Liver (tissue), 9 donors: ENCODE measurements around the gene PDGFC. TPM values are rescaled to one million over a fixed set of nuclear protein-coding genes. Genes with fewer than 3 reads are reported as not detected.

Experiments
- DNase-seq: peaks from one replicate; pipeline ENCODE4 v3.0.0-alpha.2; 2017; ENCODE audit warnings: low spot score
- H3K27ac ChIP-seq, 2 donors: one replicate each; pipeline ENCODE4 v1.7.0; 2013; ENCODE audit warnings: inconsistent platforms in 2 of 2, low read length in 2 of 2, control low read depth in 1 of 2, low read depth in 1 of 2, mild to moderate bottlenecking in 1 of 2
- H3K27me3 ChIP-seq, 4 donors: one replicate each; pipeline versions ENCODE4 v1.6.1 to v1.7.0; 2013; ENCODE audit warnings: low read length in 3 of 4, inconsistent platforms in 1 of 4, mild to moderate bottlenecking in 1 of 4, moderate library complexity in 1 of 4; ENCODE audit not compliant: control insufficient read depth in 4 of 4, insufficient read depth in 4 of 4
- H3K36me3 ChIP-seq, 4 donors: one replicate each; pipeline versions ENCODE4 v1.6.1 to v1.7.0; 2013; ENCODE audit warnings: low read length in 3 of 4, mild to moderate bottlenecking in 3 of 4, low read depth in 1 of 4, moderate library complexity in 1 of 4; ENCODE audit not compliant: control insufficient read depth in 4 of 4, insufficient read depth in 3 of 4
- H3K4me1 ChIP-seq, 4 donors: one replicate each; pipeline versions ENCODE4 v1.6.1 to v1.7.0; 2013; ENCODE audit warnings: low read length in 3 of 4, mild to moderate bottlenecking in 3 of 4, moderate library complexity in 1 of 4; ENCODE audit not compliant: control insufficient read depth in 4 of 4, insufficient read depth in 4 of 4
- H3K4me3 ChIP-seq, 3 donors: one replicate each; pipeline versions ENCODE4 v1.6.1 to v1.7.0; 2013; ENCODE audit warnings: low read length in 3 of 3, control low read depth in 1 of 3, low read depth in 1 of 3, mild to moderate bottlenecking in 1 of 3
- H3K9ac ChIP-seq, 2 donors: one replicate each; pipeline ENCODE4 v1.7.0; 2013; ENCODE audit warnings: low read length in 2 of 2, mild to moderate bottlenecking in 2 of 2, moderate library complexity in 2 of 2, control low read depth in 1 of 2, low read depth in 1 of 2
- H3K9me3 ChIP-seq, 4 donors: one replicate each; pipeline versions ENCODE4 v1.6.1 to v1.7.0; 2013; ENCODE audit warnings: low read length in 3 of 4; ENCODE audit not compliant: control insufficient read depth in 4 of 4
- ATF3 ChIP-seq: IDR thresholded peaks from 2 replicates; pipeline ENCODE4 v1.6.1; 2016; ENCODE audit warnings: antibody characterized with exemption
- EGR1 ChIP-seq, 2 donors: IDR thresholded peaks; 2 replicates each; pipeline ENCODE4 v1.6.1; 2016 to 2018; ENCODE audit warnings: antibody characterized with exemption in 2 of 2, low read depth in 2 of 2
- FOXA1 ChIP-seq: IDR thresholded peaks from 2 replicates; pipeline ENCODE4 v1.6.1; 2016; ENCODE audit warnings: antibody characterized with exemption
- FOXA2 ChIP-seq: IDR thresholded peaks from 2 replicates; pipeline ENCODE4 v1.6.1; 2016; ENCODE audit warnings: antibody characterized with exemption
- GABPA ChIP-seq, 2 donors: IDR thresholded peaks in 1 of 2; conservative IDR thresholded peaks in 1 of 2; 2 replicates each; pipeline ENCODE4 v1.6.1; 2016; ENCODE audit warnings: antibody characterized with exemption in 2 of 2, mild to moderate bottlenecking in 1 of 2, moderate library complexity in 1 of 2
- HNF4A ChIP-seq, 2 donors: conservative IDR thresholded peaks; 2 replicates each; pipeline ENCODE4 v1.6.1; 2016; ENCODE audit warnings: antibody characterized with exemption in 2 of 2, mild to moderate bottlenecking in 2 of 2
- HNF4G ChIP-seq: IDR thresholded peaks from 2 replicates; pipeline ENCODE4 v1.6.1; 2016; ENCODE audit warnings: antibody characterized with exemption
- JUND ChIP-seq, 2 donors: IDR thresholded peaks; 2 replicates each; pipeline ENCODE4 v1.6.1; 2016; ENCODE audit warnings: antibody characterized with exemption in 2 of 2
- NR2F2 ChIP-seq: IDR thresholded peaks from 2 replicates; pipeline ENCODE4 v1.6.1; 2016; ENCODE audit warnings: antibody characterized with exemption
- RAD21 ChIP-seq, 2 donors: IDR thresholded peaks; 2 replicates each; pipeline ENCODE4 v1.6.1; 2016; ENCODE audit warnings: antibody characterized with exemption in 2 of 2, mild to moderate bottlenecking in 2 of 2
- REST ChIP-seq: IDR thresholded peaks from 2 replicates; pipeline ENCODE4 v1.6.1; 2016; ENCODE audit warnings: antibody characterized with exemption, mild to moderate bottlenecking
- RXRA ChIP-seq, 2 donors: IDR thresholded peaks; 2 replicates each; pipeline ENCODE4 v1.6.1; 2017 to 2018; ENCODE audit warnings: antibody characterized with exemption in 2 of 2, mild to moderate bottlenecking in 1 of 2
- SP1 ChIP-seq: IDR thresholded peaks from 2 replicates; pipeline ENCODE4 v1.6.1; 2018; ENCODE audit warnings: antibody characterized with exemption, mild to moderate bottlenecking
- TAF1 ChIP-seq: conservative IDR thresholded peaks from 2 replicates; pipeline ENCODE4 v1.6.1; 2016; ENCODE audit warnings: antibody characterized with exemption, mild to moderate bottlenecking
- YY1 ChIP-seq: IDR thresholded peaks from 2 replicates; pipeline ENCODE4 v1.6.1; 2016; ENCODE audit warnings: antibody characterized with exemption, mild to moderate bottlenecking
- whole genome bisulfite sequencing: extraction: QIAGEN DNeasy Blood & Tissue Kit; methylation state at CpG from one replicate; pipeline ENCODE4 v1.1.7; 2013; 5-methylcytosine and 5-hydroxymethylcytosine counted together
- polyA plus RNA-seq, 2 donors: library from polyadenylated mRNA; stranded (reverse) in 1 of 2; unstranded in 1 of 2; fragments of 200-250 nt in 1 of 2; fragments of >200 nt in 1 of 2; fragmentation: Nextera tagmentation in 1 of 2; extraction: Ambion mirVana in 1 of 2; gene quantifications; one replicate each; pipeline versions ENCODE4 v1.2.1 to v1.2.3, GENCODE V29; 2013 to 2015
- total RNA-seq, 2 donors: library from RNA; depleted of rRNA; stranded (reverse); fragments of >200 nt; gene quantifications; one replicate each; pipeline ENCODE4 v1.2.3, GENCODE V29; 2014
- TF ChIP-seq, protein P1 (sequence below): IDR thresholded peaks from 2 replicates; pipeline ENCODE4 v1.6.1; 2016; ENCODE audit warnings: antibody characterized with exemption
- TF ChIP-seq, protein P2 (sequence below): IDR thresholded peaks from 2 replicates; pipeline ENCODE4 v1.6.1; 2016; ENCODE audit warnings: antibody characterized with exemption
- TF ChIP-seq, protein P3 (sequence below): fragments of 150-350 bp; IDR thresholded peaks from 2 replicates; pipeline ENCODE4 v1.5.1; 2017; ENCODE audit warnings: improper control_type of control experiment, low read depth, low read length; ENCODE audit not compliant: missing input control
- donor health status: healthy.
- donor health status: healthy.
- donor health status: healthy.
- donor health status: healthy.
- donor health status: healthy.

Gene PDGFC
- total and polyA plus RNA-seq, 4 donors, result 5.8 to 25.7 (median 9.7) TPM

GRCh38 chr4:157004279-157005161, 32.9 kb upstream of the PDGFC start (continued):
- peak; percentile 76 for TF ChIP-seq YY1
- TF ChIP-seq, protein P1, sequence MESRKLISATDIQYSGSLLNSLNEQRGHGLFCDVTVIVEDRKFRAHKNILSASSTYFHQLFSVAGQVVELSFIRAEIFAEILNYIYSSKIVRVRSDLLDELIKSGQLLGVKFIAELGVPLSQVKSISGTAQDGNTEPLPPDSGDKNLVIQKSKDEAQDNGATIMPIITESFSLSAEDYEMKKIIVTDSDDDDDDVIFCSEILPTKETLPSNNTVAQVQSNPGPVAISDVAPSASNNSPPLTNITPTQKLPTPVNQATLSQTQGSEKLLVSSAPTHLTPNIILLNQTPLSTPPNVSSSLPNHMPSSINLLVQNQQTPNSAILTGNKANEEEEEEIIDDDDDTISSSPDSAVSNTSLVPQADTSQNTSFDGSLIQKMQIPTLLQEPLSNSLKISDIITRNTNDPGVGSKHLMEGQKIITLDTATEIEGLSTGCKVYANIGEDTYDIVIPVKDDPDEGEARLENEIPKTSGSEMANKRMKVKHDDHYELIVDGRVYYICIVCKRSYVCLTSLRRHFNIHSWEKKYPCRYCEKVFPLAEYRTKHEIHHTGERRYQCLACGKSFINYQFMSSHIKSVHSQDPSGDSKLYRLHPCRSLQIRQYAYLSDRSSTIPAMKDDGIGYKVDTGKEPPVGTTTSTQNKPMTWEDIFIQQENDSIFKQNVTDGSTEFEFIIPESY, result peak; percentile 9
- TF ChIP-seq JUND (IDR thresholded peaks at IDR 0.05), result peak; percentile 39 to 44
- peak; percentile 63 for TF ChIP-seq ATF3
- peak; percentile 83 for TF ChIP-seq SP1
- peak; percentile 27 for TF ChIP-seq FOXA2

GRCh38 chr4:156999175-156999517, 27.5 kb upstream of the PDGFC start:
- H3K9ac ChIP-seq, result no peak overlapping the region
- H3K4me3 ChIP-seq, result no peak overlapping the region
- no peaks in the 10 kb centered on the region for H3K36me3 ChIP-seq
- 19% methylated on average over 2 of the region's 2 CpGs for WGBS
- H3K27ac ChIP-seq, result no peak overlapping the region
- H3K4me1 ChIP-seq, result peaks cover 0 to 6% (median 3%) of the 10 kb centered on the region in 4 donors
- no peaks in the 10 kb centered on the region for H3K27me3 ChIP-seq
- no peak for TF ChIP-seq SP1
- peak in 1 of 2 donors; percentile 8 for TF ChIP-seq RXRA (IDR thresholded peaks at IDR 0.05)
- TF ChIP-seq EGR1 (IDR thresholded peaks at IDR 0.05; ENCODE audit: low read depth in 2 of 2), result no peak
- TF ChIP-seq, protein P1, result no peak
- no peak for TF ChIP-seq YY1
- peak; percentile 97 for TF ChIP-seq JUND (IDR thresholded peaks at IDR 0.05)
- TF ChIP-seq FOXA1, result no peak
- TF ChIP-seq RAD21 (IDR thresholded peaks at IDR 0.05), result no peak
- no peak for TF ChIP-seq GABPA (IDR thresholded peaks at IDR 0.05 in 1 of 2, conservative IDR thresholded peaks at IDR 0.05 in 1 of 2)
- TF ChIP-seq, protein P2, sequence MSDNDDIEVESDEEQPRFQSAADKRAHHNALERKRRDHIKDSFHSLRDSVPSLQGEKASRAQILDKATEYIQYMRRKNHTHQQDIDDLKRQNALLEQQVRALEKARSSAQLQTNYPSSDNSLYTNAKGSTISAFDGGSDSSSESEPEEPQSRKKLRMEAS, result no peak
- peak; percentile 86 for TF ChIP-seq ATF3
- TF ChIP-seq, protein P3, sequence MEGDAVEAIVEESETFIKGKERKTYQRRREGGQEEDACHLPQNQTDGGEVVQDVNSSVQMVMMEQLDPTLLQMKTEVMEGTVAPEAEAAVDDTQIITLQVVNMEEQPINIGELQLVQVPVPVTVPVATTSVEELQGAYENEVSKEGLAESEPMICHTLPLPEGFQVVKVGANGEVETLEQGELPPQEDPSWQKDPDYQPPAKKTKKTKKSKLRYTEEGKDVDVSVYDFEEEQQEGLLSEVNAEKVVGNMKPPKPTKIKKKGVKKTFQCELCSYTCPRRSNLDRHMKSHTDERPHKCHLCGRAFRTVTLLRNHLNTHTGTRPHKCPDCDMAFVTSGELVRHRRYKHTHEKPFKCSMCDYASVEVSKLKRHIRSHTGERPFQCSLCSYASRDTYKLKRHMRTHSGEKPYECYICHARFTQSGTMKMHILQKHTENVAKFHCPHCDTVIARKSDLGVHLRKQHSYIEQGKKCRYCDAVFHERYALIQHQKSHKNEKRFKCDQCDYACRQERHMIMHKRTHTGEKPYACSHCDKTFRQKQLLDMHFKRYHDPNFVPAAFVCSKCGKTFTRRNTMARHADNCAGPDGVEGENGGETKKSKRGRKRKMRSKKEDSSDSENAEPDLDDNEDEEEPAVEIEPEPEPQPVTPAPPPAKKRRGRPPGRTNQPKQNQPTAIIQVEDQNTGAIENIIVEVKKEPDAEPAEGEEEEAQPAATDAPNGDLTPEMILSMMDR, result no peak
- TF ChIP-seq REST, result no peak
- no peak for TF ChIP-seq HNF4G
- no peak for TF ChIP-seq FOXA2
- no peak for TF ChIP-seq NR2F2
- no peak for TF ChIP-seq TAF1
- TF ChIP-seq HNF4A (conservative IDR thresholded peaks at IDR 0.05), result peak in 1 of 2 donors; percentile 16
- DNase-seq, result no peak
- H3K9me3 ChIP-seq, result peaks cover 0 to 7% (median 1%) of the 10 kb centered on the region in 4 donors
